GM19099 (cell line): Measurements from ENCODE around the gene SHISA3.

ENCODE experiments used
- POLR2A ChIP-seq: IDR thresholded peaks from 3 replicates; pipeline ENCODE4 v1.6.1; 2011; ENCODE audit warnings: low read depth; ENCODE audit not compliant: insufficient read length; ENCODE audit errors: extremely low read depth

Gene SHISA3

GRCh38 chr4:42371305-42372252 is 25.7 kb upstream of the SHISA3 start:
- no peak for TF ChIP-seq POLR2A

DNA sequence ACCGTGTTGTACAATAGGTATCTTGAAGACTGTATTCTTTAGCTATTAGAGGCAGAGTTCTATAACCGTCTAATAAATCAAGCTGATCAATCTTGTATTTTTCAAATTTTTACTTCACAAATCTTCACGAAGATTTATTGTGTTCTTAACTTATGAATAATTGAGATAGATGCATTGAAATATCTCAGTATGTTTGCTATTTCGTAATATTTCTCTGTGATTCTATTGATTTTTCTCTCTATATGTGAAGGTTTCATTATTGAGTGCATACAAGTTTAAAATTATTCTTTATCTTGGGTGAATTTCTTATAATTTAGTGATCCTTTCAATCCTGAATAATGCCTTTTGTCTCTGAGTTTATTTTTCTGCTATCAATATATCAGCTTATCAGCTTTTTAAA is 19.8 kb upstream of the SHISA3 start:
- TF ChIP-seq POLR2A, result no peak

GRCh38 chr4:42381666-42382065 is 15.6 kb upstream of the SHISA3 start:
- no peak for TF ChIP-seq POLR2A

GRCh38 chr4:42385516-42385915 is 11.8 kb upstream of the SHISA3 start:
- no peak for TF ChIP-seq POLR2A

- no peak for TF ChIP-seq POLR2A
Observed at GRCh38 chr4:42390622-42391354, 6.5 kb upstream of the SHISA3 start.

DNA sequence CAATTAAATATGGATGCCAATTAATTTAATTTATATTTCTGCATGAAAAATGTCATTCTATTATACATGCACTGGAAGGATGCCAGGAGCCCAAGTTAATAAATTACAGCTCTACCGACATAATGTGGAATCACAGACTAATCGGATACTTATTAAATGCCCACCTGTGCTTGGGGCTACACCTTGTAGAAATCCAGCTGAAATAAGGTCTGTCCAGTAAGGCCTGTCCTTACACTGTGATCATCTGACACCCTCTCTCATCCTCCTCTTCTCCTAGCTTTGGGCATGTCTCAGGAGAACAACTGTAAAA is 6.0 kb upstream of the SHISA3 start:
- TF ChIP-seq POLR2A, result no peak

DNA sequence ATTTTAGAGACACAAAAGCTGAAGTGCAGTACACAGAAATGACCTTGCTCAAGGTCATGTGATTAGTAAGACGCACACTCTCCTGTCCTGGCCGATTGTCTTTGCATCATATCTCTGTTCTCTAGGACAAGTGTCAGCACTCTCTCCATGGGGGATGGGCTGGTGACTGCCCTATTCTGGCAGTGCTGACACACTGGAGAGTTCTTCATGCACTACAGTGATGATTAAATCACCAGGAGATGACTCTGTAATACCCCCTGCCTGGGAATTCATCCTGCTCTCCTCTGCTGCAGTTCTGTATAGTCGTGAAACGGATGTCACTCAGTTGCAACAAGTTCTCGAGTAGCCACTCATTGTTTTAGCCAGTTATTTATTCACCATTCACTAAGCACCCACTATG is 5.3 kb upstream of the SHISA3 start:
- TF ChIP-seq POLR2A, result no peak

DNA sequence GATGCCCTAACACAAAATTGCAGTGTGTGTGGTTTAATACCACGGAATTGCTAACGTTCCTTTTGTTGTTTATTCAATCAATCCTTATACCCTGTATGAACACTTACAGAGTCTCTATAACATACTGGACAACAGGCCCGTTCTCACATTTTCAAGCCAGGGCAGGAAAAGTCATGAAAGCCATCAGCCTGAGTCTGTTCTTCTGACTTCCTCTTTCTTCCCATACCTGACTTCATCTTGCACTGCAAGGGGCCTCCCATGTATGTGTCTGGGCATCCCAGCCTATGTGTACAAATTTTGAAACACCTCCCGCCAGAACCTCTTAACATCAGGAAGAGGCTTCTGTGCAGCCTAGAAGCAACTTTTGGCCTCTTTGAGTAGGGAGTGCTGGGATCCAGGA is 4.9 kb upstream of the SHISA3 start:
- no peak for TF ChIP-seq POLR2A

DNA sequence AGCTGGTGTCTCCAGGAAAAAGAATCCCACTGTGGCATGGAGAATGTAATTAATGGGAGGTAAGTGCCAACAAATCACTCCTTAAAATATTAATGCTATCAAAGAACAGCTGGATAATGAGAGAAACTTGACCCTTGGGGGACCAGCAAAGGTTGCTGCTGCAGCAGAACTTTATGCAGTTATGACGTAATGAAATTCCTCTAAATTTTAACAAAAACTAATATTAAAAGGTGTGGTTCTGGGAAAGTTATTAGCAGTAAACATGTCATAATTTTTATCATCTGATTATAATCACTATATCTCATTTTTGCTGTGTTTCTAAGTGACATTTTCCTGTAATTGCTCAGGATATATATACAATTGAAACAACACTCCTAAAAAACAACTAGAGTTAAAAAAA is 1.7 kb upstream of the SHISA3 start:
- no peak for TF ChIP-seq POLR2A

- no peak for TF ChIP-seq POLR2A
Observed at GRCh38 chr4:42396361-42396751, 932 bp upstream of the SHISA3 start.

GRCh38 chr4:42397635-42398170 is 415 bp downstream of the SHISA3 start:
- TF ChIP-seq POLR2A, result no peak

- no peak for TF ChIP-seq POLR2A
Observed at GRCh38 chr4:42398171-42398870, 1.0 kb downstream of the SHISA3 start.

GRCh38 chr4:42398871-42399331 is 1.6 kb downstream of the SHISA3 start:
- no peak for TF ChIP-seq POLR2A

GRCh38 chr4:42399393-42399792 is 2.1 kb downstream of the SHISA3 start:
- TF ChIP-seq POLR2A, result no peak

DNA sequence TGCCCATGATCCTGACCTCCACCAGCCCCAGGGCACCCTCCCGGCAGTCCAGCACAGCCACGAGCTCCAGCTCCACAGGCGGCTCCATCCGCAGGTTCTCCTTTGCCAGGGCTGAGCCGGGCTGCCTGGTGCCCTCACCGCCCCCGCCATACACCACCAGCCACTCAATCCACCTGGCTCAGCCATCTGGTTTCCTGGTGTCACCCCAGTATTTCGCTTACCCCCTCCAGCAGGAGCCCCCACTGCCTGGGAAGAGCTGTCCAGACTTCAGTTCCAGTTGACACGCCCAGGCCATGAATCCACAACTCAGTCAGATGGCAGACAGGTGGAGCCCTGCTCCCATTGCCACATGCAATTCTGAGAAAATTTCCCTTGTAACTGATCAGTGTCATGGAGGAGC is 3.9 kb downstream of the SHISA3 start:
- no peak for TF ChIP-seq POLR2A
